WTC11 (cell line): ENCODE results near the gene OR5AU1. TPM values are rescaled to one million over a fixed set of nuclear protein-coding genes. Genes with fewer than 3 reads are reported as not detected.
A peak's percentile ranks its signal among the peaks of the same experiment; 100 is the strongest.

Experiments used
- ATAC-seq: fragments of 200-7000 bp; cut with Tn5 transposase; 2 replicates; pipeline ENCODE4 v1.10.0; 2021; ENCODE audit warnings: mild to moderate bottlenecking, moderate library complexity
- CTCF ChIA-PET: fragments of 300-600 bp; sonication (Branson Sonifier 250); formaldehyde crosslinking; loops from one replicate; lab custom pipeline; 2021; ENCODE audit warnings: antibody characterized with exemption; lab: Charles Lee
- POLR2A ChIA-PET: fragments of 350-600 bp; sonication (Branson Sonifier 250); formaldehyde crosslinking; loops from one replicate; lab custom pipeline; 2021; ENCODE audit warnings: antibody characterized with exemption; lab: Charles Lee
- DNase-seq: peaks from one replicate; pipeline ENCODE4 v3.0.0; 2021; ENCODE audit warnings: low spot score
- H3K27ac Mint-ChIP-seq: 2 replicates; pipeline ENCODE4 v1.8.0; 2021; ENCODE audit warnings: mixed read lengths
- H3K27me3 Mint-ChIP-seq: 2 replicates; pipeline ENCODE4 v1.8.0; 2021; ENCODE audit warnings: low read depth, mild to moderate bottlenecking, moderate library complexity, mixed read lengths
- H3K36me3 Mint-ChIP-seq: 2 replicates; pipeline ENCODE4 v1.8.0; 2021; ENCODE audit warnings: mixed read lengths
- H3K4me1 Mint-ChIP-seq: 2 replicates; pipeline ENCODE4 v1.8.0; 2022; ENCODE audit warnings: mixed read lengths
- H3K4me3 Mint-ChIP-seq: 2 replicates; pipeline ENCODE4 v1.8.0; 2021; ENCODE audit warnings: mild to moderate bottlenecking, moderate library complexity, mixed read lengths
- H3K9me3 Mint-ChIP-seq: 2 replicates; pipeline ENCODE4 v1.8.0; 2021; ENCODE audit warnings: mixed read lengths
- ATF6 ChIP-seq: sonication (generic); formaldehyde crosslinking; IDR thresholded peaks from 2 replicates; pipeline ENCODE4 v1.8.1; 2023; ENCODE audit warnings: mild to moderate bottlenecking, missing genetic modification reagents
- CREB1 ChIP-seq: sonication (generic); formaldehyde crosslinking; IDR thresholded peaks from 2 replicates; pipeline ENCODE4 v1.8.0; 2023; ENCODE audit warnings: mild to moderate bottlenecking, missing genetic modification reagents
- CREM ChIP-seq: sonication (generic); formaldehyde crosslinking; IDR thresholded peaks from 2 replicates; pipeline ENCODE4 v1.8.1; 2022; ENCODE audit warnings: mild to moderate bottlenecking, missing genetic modification reagents, moderate library complexity
- CTCF ChIP-seq: fragments of 200-600 bp; IDR thresholded peaks from 2 replicates; pipeline ENCODE4 v1.8.0; 2022; ENCODE audit warnings: antibody characterized with exemption
- E2F5 ChIP-seq: sonication (generic); formaldehyde crosslinking; IDR thresholded peaks from 2 replicates; pipeline ENCODE4 v1.8.1; 2022; ENCODE audit warnings: mild to moderate bottlenecking, moderate library complexity, missing genetic modification reagents
- FOXK1 ChIP-seq: sonication (generic); formaldehyde crosslinking; IDR thresholded peaks from 2 replicates; pipeline ENCODE4 v1.8.0; 2022; ENCODE audit warnings: mild to moderate bottlenecking, moderate library complexity, missing genetic modification reagents
- HMGXB4 ChIP-seq: sonication (generic); formaldehyde crosslinking; IDR thresholded peaks from 2 replicates; pipeline ENCODE4 v1.8.1; 2023; ENCODE audit warnings: mild to moderate bottlenecking, moderate library complexity, missing genetic modification reagents
- MYBL2 ChIP-seq: sonication (generic); formaldehyde crosslinking; IDR thresholded peaks from 2 replicates; pipeline ENCODE4 v1.8.1; 2023; ENCODE audit warnings: mild to moderate bottlenecking, moderate library complexity, missing genetic modification reagents
- NFYB ChIP-seq: sonication (generic); formaldehyde crosslinking; conservative IDR thresholded peaks from 2 replicates; pipeline ENCODE4 v1.8.0; 2022; ENCODE audit warnings: low read depth, missing genetic modification reagents
- SP1 ChIP-seq: sonication (generic); formaldehyde crosslinking; conservative IDR thresholded peaks from 2 replicates; pipeline ENCODE4 v1.8.1; 2022; ENCODE audit warnings: missing genetic modification reagents
- ZMAT4 ChIP-seq: fragments of 250-450 bp; sonication (Bioruptor Pico); IDR thresholded peaks from 2 replicates; pipeline ENCODE4 v1.9.0; 2021; ENCODE audit warnings: mild to moderate bottlenecking
- ZNF423 ChIP-seq: fragments of 250-450 bp; sonication (Bioruptor Pico); IDR thresholded peaks from 2 replicates; pipeline ENCODE4 v2.1.2; 2022; ENCODE audit warnings: mild to moderate bottlenecking, moderate library complexity
- total RNA-seq: library from RNA; stranded (reverse); gene quantifications from 3 replicates; pipeline ENCODE4 v1.2.3, GENCODE V29; 2021

OR5AU1 gene
- total RNA-seq, 1 experiment from 2014 or later = not detected

- no peak for TF ChIP-seq ATF6
These were observed 48.5 kb downstream of the OR5AU1 start (continued) for GRCh38 chr14:21107283-21107800.

- H3K9me3 Mint-ChIP-seq = no peaks in the 10 kb centered on the region
- H3K27me3 Mint-ChIP-seq = no peaks in the 10 kb centered on the region
- POLR2A ChIA-PET = interaction anchor here (1.8 kb wide), 1 partner anchor 35 kb away, joined by 7 read pairs; no protein-coding TSS in a partner anchor
- ATAC-seq (peak; percentile 49), DNase-seq (peak; percentile 85)
- H3K4me3 Mint-ChIP-seq = peak overlapping the region; percentile 45
- no peaks in the 10 kb centered on the region for H3K36me3 Mint-ChIP-seq
- TF ChIP-seq FOXK1 (CRISPR knock-in tag) (no peak), HMGXB4 (no peak), MYBL2 (CRISPR knock-in tag) (no peak), ZNF423 (CRISPR knock-in tag) (no peak), CTCF (peak; percentile 54), ZMAT4 (no peak)
- peak overlapping the region; percentile 47; the same call in 1 of the 2 replicates for H3K27ac Mint-ChIP-seq
- H3K4me1 Mint-ChIP-seq = peaks cover 59% of the 10 kb centered on the region
- CTCF ChIA-PET = interaction anchor here (0.6 to 8.6 kb wide), 13 partner anchors 12 to 108 kb away, joined by 3 to 321 read pairs (median 11); partner anchors contain the start of genes ARHGEF40 and SLC39A2
These were observed 49.2 kb downstream of the OR5AU1 start for GRCh38 chr14:21106498-21107282.

- CTCF ChIA-PET = interaction anchor here (3.7 to 8.6 kb wide), 5 partner anchors 12 to 91 kb away, joined by 54 to 321 read pairs (median 111); partner anchors contain the start of gene ARHGEF40
- Mint-ChIP-seq H3K27ac (no peak overlapping the region), H3K4me3 (no peak overlapping the region), H3K36me3 (no peaks in the 10 kb centered on the region), H3K4me1 (peaks cover 65% of the 10 kb centered on the region), H3K9me3 (no peaks in the 10 kb centered on the region), H3K27me3 (no peaks in the 10 kb centered on the region)
- DNase-seq = no peak
- POLR2A ChIA-PET = interaction anchor here (3.9 kb wide), 1 partner anchor 12 kb away, joined by 40 read pairs; no protein-coding TSS in a partner anchor
- no peak for TF ChIP-seq CREB1 (CRISPR knock-in tag)
- TF ChIP-seq SP1 (CRISPR knock-in tag) = no peak
- TF ChIP-seq HMGXB4 = no peak
- no peak for TF ChIP-seq NFYB
- no peak for TF ChIP-seq CREM
- TF ChIP-seq E2F5 = no peak
- no peak for ATAC-seq
These were observed 49.7 kb downstream of the OR5AU1 start for GRCh38 chr14:21106176-21106497.
